ENCODE measurements around the gene CNTD1.

The CNTD1 gene

DNA sequence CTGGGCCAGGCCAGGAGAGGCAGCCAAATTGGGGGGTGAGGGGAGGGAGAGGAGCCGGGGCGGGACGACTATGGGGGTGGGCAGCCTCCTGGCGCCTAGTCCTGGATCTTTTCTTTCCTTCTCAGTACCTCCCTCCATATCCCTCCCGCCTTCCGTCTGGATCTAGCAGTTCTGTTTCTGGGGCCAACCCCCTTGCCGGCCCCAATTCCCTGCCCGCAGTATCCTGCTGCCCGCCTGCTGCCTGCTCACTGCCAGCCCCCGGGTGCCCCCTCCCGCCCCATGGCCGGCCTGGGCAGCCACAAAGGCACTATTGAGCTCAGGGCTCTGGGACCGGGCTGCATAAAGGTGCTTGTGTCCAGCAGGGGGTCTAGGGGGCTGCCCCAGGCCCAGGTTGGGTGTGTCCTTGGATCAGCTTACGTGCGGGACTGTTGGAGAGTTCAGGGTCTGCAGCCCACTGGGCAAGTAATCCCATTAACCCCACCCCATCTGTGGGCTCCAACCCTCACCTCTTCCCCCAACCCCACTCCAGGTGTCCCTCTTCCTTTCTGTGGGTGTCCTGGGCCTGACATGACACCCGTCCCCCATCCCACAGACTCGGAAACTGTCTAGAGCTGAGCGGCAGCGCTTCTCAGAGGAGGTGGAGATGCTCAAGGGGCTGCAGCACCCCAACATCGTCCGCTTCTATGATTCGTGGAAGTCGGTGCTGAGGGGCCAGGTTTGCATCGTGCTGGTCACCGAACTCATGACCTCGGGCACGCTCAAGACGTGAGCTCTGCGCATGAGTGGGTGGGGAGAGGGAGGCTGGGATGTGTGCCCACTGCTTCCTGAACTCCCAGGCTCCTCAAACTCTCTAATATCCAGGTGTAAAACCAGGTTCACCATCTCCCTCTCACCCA lies 16.2 kb upstream of the CNTD1 start:
- TF ChIP-seq, protein P1, sequence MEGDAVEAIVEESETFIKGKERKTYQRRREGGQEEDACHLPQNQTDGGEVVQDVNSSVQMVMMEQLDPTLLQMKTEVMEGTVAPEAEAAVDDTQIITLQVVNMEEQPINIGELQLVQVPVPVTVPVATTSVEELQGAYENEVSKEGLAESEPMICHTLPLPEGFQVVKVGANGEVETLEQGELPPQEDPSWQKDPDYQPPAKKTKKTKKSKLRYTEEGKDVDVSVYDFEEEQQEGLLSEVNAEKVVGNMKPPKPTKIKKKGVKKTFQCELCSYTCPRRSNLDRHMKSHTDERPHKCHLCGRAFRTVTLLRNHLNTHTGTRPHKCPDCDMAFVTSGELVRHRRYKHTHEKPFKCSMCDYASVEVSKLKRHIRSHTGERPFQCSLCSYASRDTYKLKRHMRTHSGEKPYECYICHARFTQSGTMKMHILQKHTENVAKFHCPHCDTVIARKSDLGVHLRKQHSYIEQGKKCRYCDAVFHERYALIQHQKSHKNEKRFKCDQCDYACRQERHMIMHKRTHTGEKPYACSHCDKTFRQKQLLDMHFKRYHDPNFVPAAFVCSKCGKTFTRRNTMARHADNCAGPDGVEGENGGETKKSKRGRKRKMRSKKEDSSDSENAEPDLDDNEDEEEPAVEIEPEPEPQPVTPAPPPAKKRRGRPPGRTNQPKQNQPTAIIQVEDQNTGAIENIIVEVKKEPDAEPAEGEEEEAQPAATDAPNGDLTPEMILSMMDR (IDR thresholded peaks at IDR 0.05) = no peak

DNA sequence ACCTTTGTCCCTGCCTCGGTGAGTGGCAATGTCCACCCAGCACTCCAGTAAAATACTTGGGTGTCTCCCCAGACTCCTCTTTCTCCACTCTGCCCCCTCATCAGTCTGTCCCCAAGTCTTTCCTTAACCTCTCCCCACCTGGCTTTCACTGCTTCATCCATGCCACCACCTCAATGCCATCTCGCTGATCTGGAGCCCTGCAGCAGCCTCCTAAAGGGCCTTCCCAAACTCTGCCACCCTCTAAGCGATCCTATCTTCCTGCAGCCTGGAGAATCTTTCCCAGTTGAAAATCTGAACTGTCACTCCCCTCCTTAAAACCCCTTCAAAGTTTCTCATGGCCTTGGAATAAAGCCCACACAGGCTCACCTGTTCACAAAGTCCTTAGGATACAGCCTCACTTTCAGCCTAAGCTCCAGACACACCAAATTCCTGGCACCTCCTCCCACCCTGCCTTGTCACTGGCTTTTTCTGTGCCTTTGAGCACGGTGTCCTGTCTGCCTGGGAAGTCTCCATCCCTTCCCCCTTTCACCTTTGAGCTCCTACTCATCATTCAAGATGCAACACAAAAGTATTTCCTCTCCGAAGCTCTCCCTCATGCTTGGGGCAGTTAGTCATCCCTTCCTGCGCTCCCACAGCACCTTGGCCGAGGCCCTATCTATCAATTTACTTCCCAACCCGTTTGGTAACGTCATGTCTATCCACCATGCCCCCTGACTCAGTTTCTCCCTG lies 15.4 kb upstream of the CNTD1 start:
- TF ChIP-seq, protein P1 (IDR thresholded peaks at IDR 0.05) = no peak

DNA sequence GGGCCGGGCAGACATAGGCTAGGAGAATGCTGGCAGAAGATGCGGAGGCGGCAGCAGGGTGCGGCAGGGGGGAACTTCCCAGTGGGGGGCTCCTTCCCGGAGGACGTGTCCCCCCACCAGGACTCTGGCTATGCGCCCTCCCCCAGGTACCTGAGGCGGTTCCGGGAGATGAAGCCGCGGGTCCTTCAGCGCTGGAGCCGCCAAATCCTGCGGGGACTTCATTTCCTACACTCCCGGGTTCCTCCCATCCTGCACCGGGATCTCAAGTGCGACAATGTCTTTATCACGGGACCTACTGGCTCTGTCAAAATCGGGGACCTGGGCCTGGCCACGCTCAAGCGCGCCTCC lies 14.9 kb upstream of the CNTD1 start:
- TF ChIP-seq, protein P1 (IDR thresholded peaks at IDR 0.05) = no peak

DNA sequence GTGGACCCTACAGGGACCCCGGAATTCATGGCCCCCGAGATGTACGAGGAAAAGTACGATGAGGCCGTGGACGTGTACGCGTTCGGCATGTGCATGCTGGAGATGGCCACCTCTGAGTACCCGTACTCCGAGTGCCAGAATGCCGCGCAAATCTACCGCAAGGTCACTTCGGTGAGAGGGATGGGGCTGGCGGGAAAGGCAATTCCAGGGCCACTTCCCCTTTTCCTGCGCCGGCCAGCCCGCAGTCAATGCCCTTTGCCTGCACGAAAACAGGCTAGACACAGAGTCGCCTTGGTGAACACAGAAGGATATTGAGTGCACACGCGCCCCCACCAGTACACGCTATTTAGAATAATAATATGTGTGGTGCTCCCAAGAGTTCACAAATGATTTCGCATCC lies 14.3 kb upstream of the CNTD1 start:
- TF ChIP-seq, protein P1 (IDR thresholded peaks at IDR 0.05) = no peak

DNA sequence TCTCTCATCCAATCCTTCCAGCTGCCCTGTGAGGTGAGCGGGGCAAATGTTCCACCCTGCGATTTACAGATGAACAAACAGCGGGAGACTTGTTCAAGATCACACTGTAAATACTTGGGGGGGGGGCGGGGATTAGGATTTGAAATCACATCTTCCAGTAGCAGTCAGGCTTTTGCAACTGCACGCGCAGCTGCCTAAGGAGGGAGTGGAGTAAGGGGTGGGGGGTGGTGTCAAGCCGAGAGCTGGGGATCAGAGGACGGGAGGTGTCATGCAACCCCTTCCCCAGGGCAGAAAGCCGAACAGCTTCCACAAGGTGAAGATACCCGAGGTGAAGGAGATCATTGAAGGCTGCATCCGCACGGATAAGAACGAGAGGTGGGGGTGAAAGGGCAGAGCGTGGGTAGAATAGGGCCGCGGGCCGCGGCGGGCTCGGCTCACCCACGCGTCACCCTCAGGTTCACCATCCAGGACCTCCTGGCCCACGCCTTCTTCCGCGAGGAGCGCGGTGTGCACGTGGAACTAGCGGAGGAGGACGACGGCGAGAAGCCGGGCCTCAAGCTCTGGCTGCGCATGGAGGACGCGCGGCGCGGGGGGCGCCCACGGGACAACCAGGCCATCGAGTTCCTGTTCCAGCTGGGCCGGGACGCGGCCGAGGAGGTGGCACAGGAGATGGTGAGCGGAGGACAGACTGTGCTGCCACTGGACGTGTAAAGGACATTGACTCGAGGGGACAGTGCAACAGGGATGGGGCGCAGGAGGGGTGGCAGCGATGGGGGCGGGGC lies 13.7 kb upstream of the CNTD1 start:
- TF ChIP-seq, protein P1 (IDR thresholded peaks at IDR 0.05) = no peak

DNA sequence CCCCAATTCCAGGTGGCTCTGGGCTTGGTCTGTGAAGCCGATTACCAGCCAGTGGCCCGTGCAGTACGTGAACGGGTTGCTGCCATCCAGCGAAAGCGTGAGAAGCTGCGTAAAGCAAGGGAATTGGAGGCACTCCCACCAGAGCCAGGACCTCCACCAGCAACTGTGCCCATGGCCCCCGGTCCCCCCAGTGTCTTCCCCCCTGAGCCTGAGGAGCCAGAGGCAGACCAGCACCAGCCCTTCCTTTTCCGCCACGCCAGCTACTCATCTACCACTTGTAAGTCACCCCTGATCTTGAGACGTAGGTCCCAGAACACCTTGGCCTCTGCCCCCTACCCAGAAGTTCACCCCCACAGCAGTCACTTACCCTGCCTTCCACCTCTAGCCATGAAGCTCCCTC lies 11.4 kb upstream of the CNTD1 start:
- TF ChIP-seq, protein P1 (IDR thresholded peaks at IDR 0.05) = no peak

DNA sequence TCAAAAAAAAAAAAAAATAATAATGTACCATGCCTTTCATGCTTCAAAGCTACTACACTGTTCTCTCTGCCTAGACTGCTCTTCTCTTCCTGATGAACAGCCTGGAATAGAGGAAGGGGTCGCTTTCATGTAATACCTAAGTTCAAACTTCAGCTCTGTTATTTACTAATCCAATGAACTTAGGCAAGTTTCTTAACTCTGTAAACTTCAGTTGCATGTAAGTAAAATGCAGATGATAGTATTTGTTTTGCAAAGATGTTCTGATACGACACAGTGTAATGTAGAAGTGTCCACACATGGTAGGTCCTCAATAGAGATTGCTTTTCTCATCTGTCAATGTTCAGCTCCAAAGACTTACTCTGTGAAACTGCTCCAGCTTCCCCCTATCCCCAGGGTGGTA lies 6.7 kb upstream of the CNTD1 start:
- TF ChIP-seq, protein P1 (IDR thresholded peaks at IDR 0.05) = no peak
